ENCODE results near the gene TDRD7. TPM values are rescaled to one million over a fixed set of nuclear protein-coding genes. Genes with fewer than 3 reads are reported as not detected.

Gene TDRD7
- polyA plus RNA-seq (ENCODE audit: insufficient read length in 12 of 12), result 1 to 10 TPM in 11 of 12 donors, not detected in 1; 3.6 to 6.7 (median 5.5) TPM
- long read RNA-seq, donor 1, partial matches to known transcripts, result 36 of 39 reads
- long read RNA-seq, donor 1, other reads (novel, unspliced or antisense), result 0 of 39 reads
- long read RNA-seq, donor 2, partial matches to known transcripts, result 0 of 1 reads
- long read RNA-seq, donor 2, other reads (novel, unspliced or antisense), result 0 of 1 reads
- long read RNA-seq, donor 3, result 0 reads
- long read RNA-seq, donor 4, result 0 reads
- long read RNA-seq, donor 5, result 0 reads
- long read RNA-seq, donor 6, partial matches to known transcripts, result 0 of 1 reads
- long read RNA-seq, donor 6, other reads (novel, unspliced or antisense), result 0 of 1 reads
- long read RNA-seq, donor 7, partial matches to known transcripts, result 0 of 1 reads
- long read RNA-seq, donor 7, other reads (novel, unspliced or antisense), result 0 of 1 reads
- long read RNA-seq, donor 8, result 0 reads
- long read RNA-seq, donor 9, result 0 reads
- long read RNA-seq, donor 10, result 0 reads
- long read RNA-seq, donor 11, partial matches to known transcripts, result 5 of 5 reads
- long read RNA-seq, donor 11, other reads (novel, unspliced or antisense), result 0 of 5 reads

- peak; percentile 82 for DNase-seq
These were observed at the start of gene TDRD7 for GRCh38 chr9:97411789-97412625. Gene TDRD7 (plus strand): TSS chr9:97412096. CDS start chr9:97428466, 16,370 bp downstream.

- DNase-seq, result no peak
These were observed 48.9 kb upstream of the TDRD7 start for GRCh38 chr9:97362777-97363545.

- no peak for DNase-seq
These were observed 48.1 kb upstream of the TDRD7 start for GRCh38 chr9:97363661-97364299.

GRCh38 chr9:97364769-97365490 is 47.0 kb upstream of the TDRD7 start:
- no peak for DNase-seq

GRCh38 chr9:97365634-97366033 is 46.3 kb upstream of the TDRD7 start:
- DNase-seq, result no peak

- no peak for DNase-seq
These were observed 45.4 kb upstream of the TDRD7 start for GRCh38 chr9:97366476-97366875.

GRCh38 chr9:97366889-97367288 is 45.0 kb upstream of the TDRD7 start:
- DNase-seq, result no peak

GRCh38 chr9:97367729-97368128 is 44.2 kb upstream of the TDRD7 start:
- no peak for DNase-seq

- no peak for DNase-seq
These were observed 42.9 kb upstream of the TDRD7 start for GRCh38 chr9:97368964-97369363.

GRCh38 chr9:97372580-97372979 is 39.3 kb upstream of the TDRD7 start:
- DNase-seq, result no peak

GRCh38 chr9:97373331-97373730 is 38.6 kb upstream of the TDRD7 start:
- no peak for DNase-seq

- no peak for DNase-seq
These were observed 37.1 kb upstream of the TDRD7 start for GRCh38 chr9:97374811-97375210.

GRCh38 chr9:97376902-97377301 is 35.0 kb upstream of the TDRD7 start:
- no peak for DNase-seq

GRCh38 chr9:97382099-97382718 is 29.7 kb upstream of the TDRD7 start:
- no peak for DNase-seq

GRCh38 chr9:97384406-97385262 is 27.3 kb upstream of the TDRD7 start:
- no peak for DNase-seq

GRCh38 chr9:97385626-97386264 is 26.2 kb upstream of the TDRD7 start:
- DNase-seq, result no peak

GRCh38 chr9:97386265-97386633 is 25.6 kb upstream of the TDRD7 start:
- no peak for DNase-seq

- peak; percentile 76 for DNase-seq
These were observed 25.0 kb upstream of the TDRD7 start for GRCh38 chr9:97386733-97387503.
